Erythroblast (primary cell): ENCODE results near the gene STARD3.

Source experiments
- DNase-seq, 2 experiments: peaks; one replicate each; lab custom pipeline; 2025; lab: John Stamatoyannopoulos, UW
- GATA1 ChIP-seq: IDR thresholded peaks from 2 replicates; pipeline ENCODE4 v1.6.1; 2011; ENCODE audit warnings: low read depth, mild to moderate bottlenecking, control low read depth, low read length, moderate library complexity
- POLR2A ChIP-seq: IDR thresholded peaks from 2 replicates; pipeline ENCODE4 v1.6.1; 2011; ENCODE audit warnings: mild to moderate bottlenecking, low read length

Gene STARD3

GRCh38 chr17:39660397-39661385 lies 23.7 kb downstream of the STARD3 start:
- DNase-seq, result no peak
- no peak for TF ChIP-seq GATA1
- no peak for TF ChIP-seq POLR2A

- TF ChIP-seq POLR2A, result no peak
- TF ChIP-seq GATA1, result no peak
- DNase-seq, result no peak
Measured at GRCh38 chr17:39661744-39662541, 25.0 kb downstream of the STARD3 start.

DNA sequence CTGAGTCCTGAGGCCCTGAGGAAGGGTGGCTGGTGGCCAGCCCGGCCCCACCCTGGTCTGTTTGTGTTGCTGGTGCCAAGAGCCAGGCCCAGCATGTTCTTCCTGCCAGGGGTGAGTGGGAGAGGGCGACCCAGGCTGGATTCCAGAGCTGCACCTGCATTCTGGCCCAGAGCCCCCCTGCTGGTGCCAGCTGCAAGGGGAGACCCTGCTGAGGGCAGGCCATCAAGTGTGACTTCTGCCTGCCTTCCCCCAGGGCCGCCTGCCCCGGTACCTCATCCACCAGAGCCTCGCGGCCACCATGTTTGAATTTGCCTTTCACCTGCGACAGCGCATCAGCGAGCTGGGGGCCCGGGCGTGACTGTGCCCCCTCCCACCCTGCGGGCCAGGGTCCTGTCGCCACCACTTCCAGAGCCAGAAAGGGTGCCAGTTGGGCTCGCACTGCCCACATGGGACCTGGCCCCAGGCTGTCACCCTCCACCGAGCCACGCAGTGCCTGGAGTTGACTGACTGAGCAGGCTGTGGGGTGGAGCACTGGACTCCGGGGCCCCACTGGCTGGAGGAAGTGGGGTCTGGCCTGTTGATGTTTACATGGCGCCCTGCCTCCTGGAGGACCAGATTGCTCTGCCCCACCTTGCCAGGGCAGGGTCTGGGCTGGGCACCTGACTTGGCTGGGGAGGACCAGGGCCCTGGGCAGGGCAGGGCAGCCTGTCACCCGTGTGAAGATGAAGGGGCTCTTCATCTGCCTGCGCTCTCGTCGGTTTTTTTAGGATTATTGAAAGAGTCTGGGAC lies 25.8 kb downstream of the STARD3 start:
- peak in 1 of 2 experiments; percentile 19 for DNase-seq
- TF ChIP-seq GATA1 (no peak), POLR2A (no peak)

DNA sequence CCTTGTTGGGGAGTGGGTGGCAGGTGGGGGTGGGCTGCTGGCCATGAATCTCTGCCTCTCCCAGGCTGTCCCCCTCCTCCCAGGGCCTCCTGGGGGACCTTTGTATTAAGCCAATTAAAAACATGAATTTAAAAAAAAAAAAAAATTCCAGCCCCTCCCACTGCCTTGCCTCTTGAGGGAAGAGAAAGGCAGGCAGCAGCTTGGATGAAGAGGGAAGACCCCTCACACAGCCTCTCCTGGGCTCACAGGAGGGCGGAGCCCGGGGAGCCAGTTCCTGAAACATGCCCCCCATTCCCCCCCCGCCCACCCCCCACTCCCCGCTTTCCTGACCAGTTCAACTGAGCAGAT lies 26.4 kb downstream of the STARD3 start:
- TF ChIP-seq GATA1 (no peak), POLR2A (no peak)
- no peak for DNase-seq

DNA sequence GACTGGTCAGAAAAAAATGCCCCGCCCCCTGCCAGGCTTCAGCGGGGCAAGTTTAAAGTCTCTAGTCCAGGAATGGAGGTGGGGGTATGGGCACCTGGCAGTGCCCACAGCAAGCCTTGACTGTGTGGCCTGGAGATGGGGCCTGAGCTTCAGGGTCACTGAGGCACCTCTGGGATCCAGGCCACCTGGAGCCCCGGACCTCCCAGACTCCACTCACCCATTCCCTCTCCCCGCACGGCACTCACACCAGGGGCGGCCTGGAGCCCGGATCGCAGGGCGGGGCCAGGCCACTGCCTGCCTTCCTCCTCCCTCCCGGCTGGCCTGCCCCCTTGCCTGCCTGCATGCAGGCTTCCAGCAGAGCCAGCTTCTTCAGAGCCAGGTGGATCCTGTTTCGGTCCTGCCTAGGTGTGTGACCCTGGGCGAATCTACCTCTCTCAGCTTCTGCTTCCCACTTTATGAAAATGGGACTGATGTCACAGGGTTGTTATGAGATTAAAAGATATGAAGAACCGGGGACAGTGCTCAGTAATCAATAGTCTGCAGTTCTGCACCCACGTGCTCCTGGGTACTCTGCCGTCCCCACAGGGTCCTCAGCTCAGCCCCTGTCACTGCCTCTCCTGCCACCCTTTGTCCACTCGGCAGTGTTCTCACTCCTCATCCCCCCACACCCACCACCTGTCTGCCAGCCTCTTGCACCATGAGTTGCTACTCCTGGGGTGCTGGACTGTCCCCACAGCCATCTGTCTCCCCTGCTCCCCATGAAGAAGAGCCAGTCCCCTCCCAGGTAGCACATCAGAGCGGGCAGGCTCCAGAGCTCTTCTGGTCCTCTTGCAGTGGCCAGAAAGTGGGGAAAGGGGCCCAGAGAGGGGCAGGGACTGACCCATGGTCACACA lies 27.0 kb downstream of the STARD3 start:
- TF ChIP-seq GATA1 (no peak), POLR2A (no peak)
- peak; percentile 51 to 53 for DNase-seq

GRCh38 chr17:39664581-39665561 lies 27.9 kb downstream of the STARD3 start, which contains the start of gene TCAP:
TSS of gene TCAP (plus strand) at chr17:39665349. CDS start at chr17:39665360, 11 bp downstream.
- DNase-seq, result no peak

DNA sequence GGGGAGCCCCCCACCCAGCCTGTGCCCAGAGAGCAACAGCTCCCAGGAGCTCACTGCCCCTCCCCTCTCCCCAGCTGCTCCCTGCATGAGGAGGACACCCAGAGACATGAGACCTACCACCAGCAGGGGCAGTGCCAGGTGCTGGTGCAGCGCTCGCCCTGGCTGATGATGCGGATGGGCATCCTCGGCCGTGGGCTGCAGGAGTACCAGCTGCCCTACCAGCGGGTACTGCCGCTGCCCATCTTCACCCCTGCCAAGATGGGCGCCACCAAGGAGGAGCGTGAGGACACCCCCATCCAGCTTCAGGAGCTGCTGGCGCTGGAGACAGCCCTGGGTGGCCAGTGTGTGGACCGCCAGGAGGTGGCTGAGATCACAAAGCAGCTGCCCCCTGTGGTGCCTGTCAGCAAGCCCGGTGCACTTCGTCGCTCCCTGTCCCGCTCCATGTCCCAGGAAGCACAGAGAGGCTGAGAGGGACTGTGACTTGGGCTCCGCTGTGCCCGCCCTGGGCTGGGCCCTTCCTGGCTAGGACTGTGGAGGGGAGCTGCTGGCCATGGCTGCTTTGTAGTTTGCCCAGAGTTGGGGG lies 28.8 kb downstream of the STARD3 start:
- DNase-seq, result peak in 1 of 2 experiments; percentile 22

More at GRCh38 chr17:39664581-39665561, 27.9 kb downstream of the STARD3 start, which contains the start of gene TCAP:
- TF ChIP-seq POLR2A, result no peak
- TF ChIP-seq GATA1, result no peak

DNA sequence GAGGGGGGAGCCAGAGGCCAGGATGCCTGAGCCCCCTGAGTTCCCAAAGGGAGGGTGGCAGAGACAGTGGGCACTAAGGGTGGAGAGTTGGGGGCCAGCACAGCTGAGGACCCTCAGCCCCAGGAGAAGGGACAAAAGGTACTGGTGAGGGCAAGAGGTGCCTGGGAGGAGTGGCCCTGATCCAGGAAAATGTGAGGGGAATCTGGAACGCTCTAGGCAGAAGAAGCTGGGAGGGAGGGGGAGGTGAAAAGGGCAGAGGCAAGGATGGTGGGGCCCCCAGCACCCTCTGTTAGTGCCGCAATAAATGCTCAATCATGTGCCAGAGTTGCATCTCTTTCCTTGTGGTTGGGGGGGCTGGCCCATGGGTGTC lies 29.3 kb downstream of the STARD3 start:
- no peak for DNase-seq
- TF ChIP-seq GATA1 (no peak), POLR2A (no peak)

More for the DNA sequence above, 28.8 kb downstream of the STARD3 start:
- TF ChIP-seq POLR2A (no peak), GATA1 (no peak)

GRCh38 chr17:39666601-39667261 lies 29.8 kb downstream of the STARD3 start:
- peak; percentile 51 to 58 for DNase-seq

DNA sequence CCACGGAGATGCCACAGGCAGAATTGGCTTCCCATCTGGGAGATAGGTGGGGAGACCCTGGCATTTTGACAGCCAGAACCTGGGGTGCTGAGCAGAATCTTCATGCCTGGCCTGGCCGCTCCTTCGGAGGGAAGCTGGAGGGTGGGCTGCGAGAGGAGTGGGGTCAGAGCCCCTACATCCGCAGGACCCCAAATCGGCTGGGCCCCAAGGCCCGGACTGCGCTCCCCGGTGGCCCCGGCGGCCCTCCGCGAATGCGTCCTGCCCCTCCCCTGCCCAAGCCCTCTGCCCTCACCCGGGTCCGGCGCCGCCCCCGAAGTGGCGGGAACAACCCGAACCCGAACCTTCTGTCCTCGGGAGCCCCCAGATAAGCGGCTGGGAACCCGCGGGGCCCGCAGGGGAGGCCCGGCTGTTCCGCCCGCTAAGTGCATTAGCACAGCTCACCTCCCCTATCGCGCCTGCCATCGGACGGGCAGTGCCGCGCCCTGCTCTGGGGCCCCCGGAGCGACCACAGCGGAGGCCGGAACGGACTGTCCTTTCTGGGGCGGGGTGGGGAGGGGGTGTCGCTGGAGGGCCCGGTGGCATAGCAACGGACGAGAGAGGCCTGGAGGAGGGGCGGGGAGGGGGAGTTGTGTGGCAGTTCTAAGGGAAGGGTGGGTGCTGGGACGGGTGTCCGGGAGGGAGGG lies 30.5 kb downstream of the STARD3 start:
- peak; percentile 44 for TF ChIP-seq GATA1
- TF ChIP-seq POLR2A, result peak; percentile 31
- peak; percentile 86 to 91 for DNase-seq

More at GRCh38 chr17:39666601-39667261, 29.8 kb downstream of the STARD3 start:
- TF ChIP-seq POLR2A (no peak), GATA1 (no peak)
